Measurements from ENCODE around the gene MINPP1.
"Not testable (repeated sequence)": the region's sequence is repeated elsewhere in the genome, so short reads cannot be mapped to it uniquely, and the experiment has no call there.

GRCh38 chr10:87498106-87498789 lies 6.4 kb upstream of the MINPP1 start:
- TF ChIP-seq CTCF (conservative IDR thresholded peaks at IDR 0.05; ENCODE audit: low read length); EZH2phosphoT487 (IDR thresholded peaks at IDR 0.05; ENCODE audit: borderline replicate concordance, low read depth, low read length): not testable (repeated sequence)

Data from OCI-LY7 (cell line).